Colonic mucosa (tissue), 4 donors: ENCODE data around the gene ACTL8. TPM values are rescaled to one million over a fixed set of nuclear protein-coding genes. Genes with fewer than 3 reads are reported as not detected.

Experiments used
- DNase-seq: peaks from one replicate; pipeline ENCODE4 v3.0.0-alpha.2; 2020
- H3K27ac ChIP-seq: fragments of 200-600 bp; one replicate; pipeline ENCODE4 v1.8.0; 2021
- H3K27me3 ChIP-seq: fragments of 200-600 bp; one replicate; pipeline ENCODE4 v1.8.0; 2021
- H3K36me3 ChIP-seq: fragments of 200-600 bp; one replicate; pipeline ENCODE4 v1.8.0; 2021
- H3K4me1 ChIP-seq: fragments of 200-600 bp; one replicate; pipeline ENCODE4 v1.8.0; 2021; ENCODE audit warnings: mild to moderate bottlenecking
- H3K4me3 ChIP-seq: fragments of 200-600 bp; one replicate; pipeline ENCODE4 v1.8.0; 2021
- H3K9ac ChIP-seq, 2 donors: one replicate each; pipeline ENCODE4 v1.7.0; 2013; ENCODE audit warnings: control low read depth in 2 of 2, low read depth in 2 of 2, low read length in 2 of 2
- H3K9me3 ChIP-seq: fragments of 200-600 bp; one replicate; pipeline ENCODE4 v1.8.0; 2021
- CTCF ChIP-seq: fragments of 200-600 bp; IDR thresholded peaks from one replicate; pipeline ENCODE4 v1.8.0; 2022; ENCODE audit warnings: antibody characterized with exemption, mild to moderate bottlenecking
- intact Hi-C: fragments of 100-400 bp; cut with DNase I; formaldehyde crosslinking; loops from one replicate; pipeline ENCODE4 v1.14.1; 2022
- total RNA-seq, 2 donors: library from RNA; stranded (reverse); fragmentation: NEBNext Ultra II Directional in 1 of 2; extraction: Animal tissue kit (Norgen Biotek cat#: 25700) in 1 of 2; gene quantifications; one replicate each; pipeline ENCODE4 v1.2.1, GENCODE V29; 2021
- donor health status: healthy.
- donor health status: DM: no; HTN: no; CAD: no.
- donor health status: DM: no; HTN: no; CAD: no.

The ACTL8 gene
- total RNA-seq, 2 donors from 2014 or later: 0.13 to 2.8 TPM

DNA sequence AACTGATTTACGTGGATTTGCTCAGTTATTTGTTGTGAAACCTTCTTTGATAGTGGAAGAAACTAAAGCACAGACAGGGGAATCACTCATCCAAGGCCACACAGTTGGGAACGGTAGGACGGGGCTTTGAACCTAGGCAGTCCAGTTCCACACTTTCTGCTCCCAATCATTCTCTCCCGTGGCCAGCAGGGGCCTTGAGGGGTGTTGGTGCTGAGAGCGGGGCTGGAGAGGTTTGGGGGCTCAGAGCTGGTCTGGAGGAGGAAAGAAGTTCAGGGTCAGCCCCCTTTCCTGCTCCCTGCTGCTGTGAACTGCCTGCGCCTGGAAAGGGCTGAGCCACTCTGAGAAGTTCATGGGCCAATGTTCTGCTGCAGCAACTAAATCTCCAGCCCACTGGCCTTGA is 31.4 kb upstream of the ACTL8 start:
- Histone ChIP-seq H3K4me3 (no peak overlapping the region), H3K27me3 (no peaks in the 10 kb centered on the region), H3K27ac (no peak overlapping the region), H3K4me1 (no peaks in the 10 kb centered on the region), H3K9me3 (no peaks in the 10 kb centered on the region), H3K36me3 (no peaks in the 10 kb centered on the region), H3K9ac (no peak overlapping the region)
- TF ChIP-seq CTCF: no peak
- intact Hi-C loops: no loop called here
- DNase-seq: no peak

DNA sequence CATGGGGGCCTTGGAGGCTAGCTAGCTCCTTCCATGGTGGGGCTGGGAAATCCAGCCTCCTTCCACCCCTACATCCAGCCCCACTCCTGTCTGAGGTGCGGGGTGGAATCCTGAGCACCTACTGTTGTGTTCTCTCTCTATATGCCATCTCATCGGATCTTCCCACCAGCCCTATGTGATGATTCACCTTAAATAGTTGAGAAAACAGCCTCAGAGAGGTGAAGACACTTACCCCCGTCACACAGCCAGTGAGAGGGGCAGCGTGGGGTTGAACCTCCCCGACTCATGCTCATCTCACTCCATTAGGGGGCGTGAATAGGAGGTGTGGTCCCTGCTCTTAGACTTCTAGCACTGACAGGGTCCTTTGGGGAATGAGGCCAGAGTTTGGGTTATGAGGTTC is 31.0 kb upstream of the ACTL8 start:
- intact Hi-C loops: no loop called here
- Histone ChIP-seq H3K4me1 (no peaks in the 10 kb centered on the region), H3K36me3 (no peaks in the 10 kb centered on the region), H3K27me3 (no peaks in the 10 kb centered on the region), H3K4me3 (no peak overlapping the region), H3K27ac (no peak overlapping the region), H3K9me3 (no peaks in the 10 kb centered on the region), H3K9ac (no peak overlapping the region)
- no peak for TF ChIP-seq CTCF
- no peak for DNase-seq

DNA sequence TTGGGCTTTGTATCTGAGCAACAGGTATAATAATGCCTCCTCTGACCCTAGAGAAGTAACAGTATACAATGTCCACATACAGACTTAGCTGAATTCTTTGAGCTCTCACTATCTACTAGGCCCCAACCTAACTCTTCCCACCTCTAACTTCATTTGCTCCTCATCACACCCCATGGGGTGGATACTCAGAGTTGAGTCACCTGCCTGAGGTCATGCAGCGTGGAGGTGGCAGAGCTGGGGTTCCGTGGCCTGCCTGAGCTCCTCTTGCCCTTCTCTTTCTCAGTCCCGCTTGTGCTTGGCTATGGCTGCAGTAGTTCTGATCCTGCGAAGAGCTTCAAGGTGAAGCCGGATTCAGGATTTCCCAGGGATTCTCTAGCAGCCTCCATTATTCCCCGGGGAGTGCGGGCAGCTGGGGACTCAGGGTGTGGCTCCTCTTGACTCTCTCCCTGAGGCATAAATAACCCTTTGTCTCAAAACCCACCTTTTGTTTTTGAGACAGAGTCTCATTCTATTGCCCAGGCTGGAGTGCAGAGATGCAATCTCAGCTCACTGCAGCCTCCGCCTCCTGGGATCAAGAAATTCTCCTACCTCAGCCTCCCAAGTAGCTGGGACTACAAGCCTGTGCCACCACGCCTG is 29.9 kb upstream of the ACTL8 start:
- no peaks in the 10 kb centered on the region for H3K36me3 ChIP-seq
- no peaks in the 10 kb centered on the region for H3K27me3 ChIP-seq
- no peaks in the 10 kb centered on the region for H3K4me1 ChIP-seq
- no peak for DNase-seq
- intact Hi-C loops: no loop called here
- no peak for TF ChIP-seq CTCF
- H3K27ac ChIP-seq: no peak overlapping the region
- no peak overlapping the region for H3K9ac ChIP-seq
- no peak overlapping the region for H3K4me3 ChIP-seq
- no peaks in the 10 kb centered on the region for H3K9me3 ChIP-seq

- intact Hi-C loops: no loop called here
- H3K9me3 ChIP-seq: no peaks in the 10 kb centered on the region
- H3K27me3 ChIP-seq: no peaks in the 10 kb centered on the region
Observed at GRCh38 chr1:17725811-17726582, 29.1 kb upstream of the ACTL8 start.

GRCh38 chr1:17728123-17728712 is 26.9 kb upstream of the ACTL8 start:
- no peak for DNase-seq
- Histone ChIP-seq H3K9ac (no peak overlapping the region), H3K9me3 (no peaks in the 10 kb centered on the region), H3K4me1 (no peaks in the 10 kb centered on the region), H3K36me3 (no peaks in the 10 kb centered on the region), H3K27me3 (no peaks in the 10 kb centered on the region), H3K27ac (no peak overlapping the region), H3K4me3 (no peak overlapping the region)
- no peak for TF ChIP-seq CTCF
- intact Hi-C loops: no loop called here

More at GRCh38 chr1:17725811-17726582, 29.1 kb upstream of the ACTL8 start:
- DNase-seq: no peak
- no peak overlapping the region for H3K4me3 ChIP-seq
- H3K36me3 ChIP-seq: no peaks in the 10 kb centered on the region
- H3K9ac ChIP-seq: no peak overlapping the region
- TF ChIP-seq CTCF: no peak
- H3K27ac ChIP-seq: no peak overlapping the region
- H3K4me1 ChIP-seq: no peaks in the 10 kb centered on the region
